Activated CD4-positive, alpha-beta T cell treated with anti-CD3 and anti-CD28 coated beads, Interleukin-2, amount 10 ng/mL, durations not matched to agents 24 days and 14 days (primary cell): ENCODE measurements around the gene CMC4. TPM values are rescaled to one million over a fixed set of nuclear protein-coding genes. Genes with fewer than 3 reads are reported as not detected.

ENCODE experiments used
- DNase-seq: peaks from one replicate; pipeline ENCODE4 v3.0.0; 2022
- H3K27ac Mint-ChIP-seq: one replicate; pipeline ENCODE4 v1.8.0; 2022; ENCODE audit warnings: mild to moderate bottlenecking, mixed read lengths
- H3K27me3 Mint-ChIP-seq: one replicate; pipeline ENCODE4 v1.8.0; 2022; ENCODE audit warnings: mixed read lengths
- H3K36me3 Mint-ChIP-seq: one replicate; pipeline ENCODE4 v1.8.0; 2022; ENCODE audit warnings: low read depth, mild to moderate bottlenecking, mixed read lengths
- H3K4me1 Mint-ChIP-seq: one replicate; pipeline ENCODE4 v1.8.0; 2021; ENCODE audit warnings: mixed read lengths
- H3K4me3 Mint-ChIP-seq: one replicate; pipeline ENCODE4 v1.8.0; 2022; ENCODE audit warnings: mild to moderate bottlenecking, moderate library complexity, mixed read lengths
- H3K9me3 Mint-ChIP-seq: one replicate; pipeline ENCODE4 v1.8.0; 2021; ENCODE audit warnings: mixed read lengths
- intact Hi-C: fragments of 100-400 bp; cut with micrococcal nuclease; formaldehyde crosslinking; loops from one replicate; pipeline ENCODE4 v1.15.1; 2023
- total RNA-seq: library from RNA; stranded (reverse); gene quantifications from 2 replicates; pipeline ENCODE4 v1.2.3, GENCODE V29; 2022

The CMC4 gene
- total RNA-seq, 1 donor from 2014 or later = 2.5 TPM

GRCh38 chrX:155069414-155069813 lies 1.5 kb downstream of the CMC4 start:
- Mint-ChIP-seq H3K4me3 (peak overlapping the region; percentile 83), H3K4me1 (peaks cover 34% of the 10 kb centered on the region), H3K9me3 (no peaks in the 10 kb centered on the region), H3K27me3 (no peaks in the 10 kb centered on the region), H3K36me3 (peaks cover 19% of the 10 kb centered on the region), H3K27ac (no peak overlapping the region)
- intact Hi-C loops = no loop called here
- DNase-seq = no peak

GRCh38 chrX:155068165-155068564 lies 2.8 kb downstream of the CMC4 start:
- Mint-ChIP-seq H3K4me3 (no peak overlapping the region), H3K27ac (peak overlapping the region; percentile 69), H3K36me3 (peaks cover 9% of the 10 kb centered on the region), H3K27me3 (no peaks in the 10 kb centered on the region), H3K9me3 (no peaks in the 10 kb centered on the region), H3K4me1 (peaks cover 23% of the 10 kb centered on the region)
- intact Hi-C loops = no loop called here
- peak; percentile 55 for DNase-seq

GRCh38 chrX:155065035-155065734 lies 5.8 kb downstream of the CMC4 start:
- H3K4me1 Mint-ChIP-seq = peaks cover 17% of the 10 kb centered on the region
- no peaks in the 10 kb centered on the region for H3K9me3 Mint-ChIP-seq
- no peak for DNase-seq
- intact Hi-C loops = no loop called here
- peaks cover 5% of the 10 kb centered on the region for H3K36me3 Mint-ChIP-seq
- H3K4me3 Mint-ChIP-seq = no peak overlapping the region
- H3K27ac Mint-ChIP-seq = peak overlapping the region; percentile 29
- H3K27me3 Mint-ChIP-seq = no peaks in the 10 kb centered on the region

- H3K27ac Mint-ChIP-seq = no peak overlapping the region
- H3K4me1 Mint-ChIP-seq = peaks cover 9% of the 10 kb centered on the region
- intact Hi-C loops = no loop called here
- no peak overlapping the region for H3K4me3 Mint-ChIP-seq
- no peak for DNase-seq
- H3K36me3 Mint-ChIP-seq = peaks cover 5% of the 10 kb centered on the region
- H3K9me3 Mint-ChIP-seq = no peaks in the 10 kb centered on the region
- no peaks in the 10 kb centered on the region for H3K27me3 Mint-ChIP-seq
Measured at GRCh38 chrX:155061760-155062159, 9.2 kb downstream of the CMC4 start.

DNA sequence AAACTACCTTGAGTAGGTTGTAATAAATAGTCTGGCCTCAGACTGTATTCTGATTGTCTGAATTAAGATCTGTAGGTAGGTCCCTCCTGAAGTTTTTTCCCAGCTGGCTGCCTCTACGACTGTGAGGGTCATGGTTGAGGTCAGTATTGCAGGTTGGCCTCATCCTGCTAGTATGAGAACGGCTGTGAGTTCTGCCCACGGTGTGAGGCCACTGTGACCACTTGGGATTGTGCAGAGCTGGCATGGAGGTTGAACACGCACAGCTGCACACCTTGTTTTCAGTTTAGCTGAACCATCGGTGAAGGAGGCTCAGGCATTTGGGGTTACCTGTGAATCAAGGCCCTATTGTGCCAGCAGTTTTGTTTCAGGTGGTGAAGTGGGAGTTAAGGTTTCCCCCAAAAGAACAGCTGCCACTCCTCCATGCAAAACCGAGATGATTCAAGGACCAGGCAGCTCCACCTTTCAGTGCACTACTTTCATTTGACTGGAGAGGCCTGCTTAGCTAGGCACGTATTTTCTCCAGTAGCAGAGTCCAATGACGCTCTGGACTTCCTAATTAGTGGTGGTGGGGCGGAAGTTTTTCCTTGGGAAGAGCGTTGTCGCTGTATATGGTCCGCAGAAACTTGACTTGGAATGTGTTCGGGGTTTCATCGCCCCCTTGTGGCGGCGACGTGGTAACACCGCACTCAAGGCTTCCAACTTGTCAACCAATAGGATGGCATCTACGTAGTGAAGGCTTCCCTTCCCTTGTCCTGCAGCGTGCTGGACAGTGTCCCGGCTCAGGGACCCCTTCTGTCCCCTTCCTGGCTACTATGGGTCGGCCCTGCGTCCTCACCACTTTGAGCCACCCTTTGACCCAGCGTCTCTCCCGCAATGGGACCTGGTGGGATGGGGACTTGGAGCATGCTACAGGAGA lies 13.8 kb downstream of the CMC4 start:
- Mint-ChIP-seq H3K4me3 (peak overlapping the region; percentile 71), H3K27me3 (no peaks in the 10 kb centered on the region), H3K27ac (peak overlapping the region; percentile 15), H3K4me1 (peaks cover 17% of the 10 kb centered on the region), H3K36me3 (peaks cover 19% of the 10 kb centered on the region), H3K9me3 (no peaks in the 10 kb centered on the region)
- intact Hi-C loops = loop anchor here (1.0 to 2.0 kb wide), 2 partner anchors 68 to 76 kb away; no protein-coding TSS in a partner anchor
- peak; percentile 82 for DNase-seq

DNA sequence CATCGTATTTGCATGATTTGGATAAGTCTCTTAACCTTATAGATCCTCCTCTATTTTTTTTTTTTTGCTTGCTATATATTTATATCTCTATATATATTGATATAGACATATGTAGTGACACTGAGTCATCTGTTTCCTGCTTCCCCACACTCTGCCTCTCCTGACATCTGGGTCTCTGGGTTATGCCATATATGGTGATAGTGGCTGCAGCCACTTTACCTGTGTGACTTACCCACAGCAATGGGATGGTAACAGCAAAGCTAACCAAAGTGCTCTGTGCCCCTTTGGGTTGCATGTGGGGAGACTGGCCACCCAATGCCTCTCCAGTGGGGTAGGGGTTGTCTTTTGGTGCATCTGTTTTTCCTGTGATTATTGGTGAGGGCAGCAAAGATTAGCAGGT lies 14.5 kb downstream of the CMC4 start:
- Mint-ChIP-seq H3K4me1 (peaks cover 19% of the 10 kb centered on the region), H3K9me3 (no peaks in the 10 kb centered on the region), H3K4me3 (peak overlapping the region; percentile 71), H3K27ac (peak overlapping the region; percentile 15), H3K27me3 (no peaks in the 10 kb centered on the region), H3K36me3 (peaks cover 23% of the 10 kb centered on the region)
- peak; percentile 59 for DNase-seq
- intact Hi-C loops = loop anchor here (2.0 kb wide), 1 partner anchor 68 kb away; no protein-coding TSS in a partner anchor

- no peak overlapping the region for H3K27ac Mint-ChIP-seq
- H3K9me3 Mint-ChIP-seq = no peaks in the 10 kb centered on the region
- intact Hi-C loops = no loop called here
- H3K36me3 Mint-ChIP-seq = peaks cover 26% of the 10 kb centered on the region
- H3K4me3 Mint-ChIP-seq = no peak overlapping the region
- no peaks in the 10 kb centered on the region for H3K27me3 Mint-ChIP-seq
- DNase-seq = no peak
- peaks cover 21% of the 10 kb centered on the region for H3K4me1 Mint-ChIP-seq
Measured at GRCh38 chrX:155055494-155055893, 15.4 kb downstream of the CMC4 start.

- no peak overlapping the region for H3K27ac Mint-ChIP-seq
- intact Hi-C loops = no loop called here
- H3K4me3 Mint-ChIP-seq = no peak overlapping the region
- H3K9me3 Mint-ChIP-seq = no peaks in the 10 kb centered on the region
- DNase-seq = no peak
- no peaks in the 10 kb centered on the region for H3K27me3 Mint-ChIP-seq
- peaks cover 22% of the 10 kb centered on the region for H3K4me1 Mint-ChIP-seq
- peaks cover 26% of the 10 kb centered on the region for H3K36me3 Mint-ChIP-seq
Measured at GRCh38 chrX:155054255-155054654, 16.7 kb downstream of the CMC4 start.

GRCh38 chrX:155053656-155054055 lies 17.3 kb downstream of the CMC4 start:
- Mint-ChIP-seq H3K9me3 (no peaks in the 10 kb centered on the region), H3K27ac (no peak overlapping the region), H3K4me3 (no peak overlapping the region), H3K4me1 (peaks cover 27% of the 10 kb centered on the region), H3K36me3 (peaks cover 29% of the 10 kb centered on the region), H3K27me3 (no peaks in the 10 kb centered on the region)
- intact Hi-C loops = no loop called here
- DNase-seq = no peak

- intact Hi-C loops = no loop called here
- peaks cover 29% of the 10 kb centered on the region for H3K36me3 Mint-ChIP-seq
- peaks cover 27% of the 10 kb centered on the region for H3K4me1 Mint-ChIP-seq
- no peak overlapping the region for H3K27ac Mint-ChIP-seq
- no peaks in the 10 kb centered on the region for H3K27me3 Mint-ChIP-seq
- DNase-seq = no peak
- no peak overlapping the region for H3K4me3 Mint-ChIP-seq
- no peaks in the 10 kb centered on the region for H3K9me3 Mint-ChIP-seq
Measured at GRCh38 chrX:155052738-155053498, 18.0 kb downstream of the CMC4 start.

DNA sequence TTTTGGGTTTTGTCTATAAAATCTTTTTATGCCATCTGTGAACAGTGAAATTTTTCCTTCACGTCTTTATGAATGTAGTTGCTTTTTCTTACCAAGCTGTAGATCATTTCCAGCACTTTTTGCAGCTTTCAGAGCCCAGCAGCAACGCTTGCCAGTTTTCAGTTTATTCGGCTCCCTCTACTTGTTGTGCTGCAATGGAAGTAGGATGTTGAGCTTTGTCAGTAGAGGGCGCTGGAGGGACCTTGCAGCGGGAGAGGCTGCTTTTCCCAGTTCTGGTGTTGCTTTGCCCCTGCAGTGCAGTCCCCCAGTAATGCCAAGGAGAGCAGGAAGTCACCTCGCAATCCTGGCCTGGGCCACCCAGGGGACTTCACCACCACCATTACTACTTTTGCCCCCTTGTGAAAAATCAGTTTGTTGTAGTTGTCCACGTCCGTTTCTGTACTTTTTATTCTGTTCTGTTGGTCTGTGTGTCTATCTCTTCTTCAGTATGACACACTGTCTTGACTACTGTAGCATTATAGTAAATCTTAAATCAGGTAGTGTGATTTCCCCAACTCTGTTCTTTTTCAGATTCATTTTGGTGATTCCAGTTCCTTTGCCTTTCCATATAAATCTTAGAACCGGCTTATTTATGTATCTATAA lies 21.8 kb downstream of the CMC4 start:
- Mint-ChIP-seq H3K27ac (no peak overlapping the region), H3K27me3 (no peaks in the 10 kb centered on the region), H3K4me3 (no peak overlapping the region), H3K4me1 (peaks cover 16% of the 10 kb centered on the region), H3K36me3 (peaks cover 40% of the 10 kb centered on the region), H3K9me3 (no peaks in the 10 kb centered on the region)
- intact Hi-C loops = no loop called here
- peak; percentile 80 for DNase-seq

DNA sequence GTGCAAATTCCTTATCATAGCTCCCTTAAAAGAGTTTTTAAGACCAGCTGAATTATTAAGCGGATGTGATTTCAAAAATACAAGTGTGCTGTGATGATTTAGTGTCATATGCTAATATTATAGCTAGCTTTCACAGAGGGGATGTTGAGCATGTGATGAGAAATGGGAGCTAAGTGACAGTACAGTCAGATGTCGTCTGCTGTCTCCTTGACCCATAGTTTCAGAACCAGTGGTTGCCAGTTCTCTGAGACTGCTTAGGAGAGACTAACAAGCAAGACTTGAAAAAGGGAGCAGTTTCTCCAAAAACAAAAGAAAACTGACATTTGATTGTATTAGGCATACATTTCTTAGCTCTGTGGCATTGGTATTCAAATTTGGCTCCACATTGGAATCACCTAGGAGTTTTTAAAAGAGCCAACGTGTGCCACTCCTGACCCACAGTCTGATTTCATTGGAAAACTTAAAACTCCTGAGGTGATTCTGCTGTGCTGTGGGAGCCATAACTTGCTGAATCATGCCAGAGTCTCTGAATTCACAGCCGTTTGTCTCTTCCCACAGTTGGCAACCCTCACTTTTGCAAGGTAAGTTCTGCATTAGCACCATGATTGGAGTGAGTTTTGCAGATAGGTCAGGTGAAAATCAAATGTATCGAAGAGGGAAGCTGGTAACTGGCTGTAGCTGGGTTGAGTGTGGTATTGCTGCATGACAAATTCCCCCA lies 24.0 kb downstream of the CMC4 start:
- Mint-ChIP-seq H3K4me3 (no peak overlapping the region), H3K27me3 (no peaks in the 10 kb centered on the region), H3K27ac (no peak overlapping the region), H3K36me3 (peaks cover 27% of the 10 kb centered on the region), H3K9me3 (no peaks in the 10 kb centered on the region), H3K4me1 (peaks cover 10% of the 10 kb centered on the region)
- intact Hi-C loops = no loop called here
- DNase-seq = no peak
